H9 (cell line): ENCODE results near the gene CFAP107. TPM values are rescaled to one million over a fixed set of nuclear protein-coding genes. Genes with fewer than 3 reads are reported as not detected.

Experiments
- DNase-seq: peaks from one replicate; pipeline ENCODE4 v3.0.0-alpha.2; 2017
- H2AFZ ChIP-seq: one replicate; pipeline ENCODE4 v1.6.1; 2013; ENCODE audit warnings: mild to moderate bottlenecking, low read length, control low read depth, moderate library complexity
- H2AK5ac ChIP-seq: 2 replicates; pipeline ENCODE4 v1.6.1; 2013; ENCODE audit warnings: low read length, control low read depth, mixed read lengths; ENCODE audit not compliant: insufficient read length
- H2BK120ac ChIP-seq: one replicate; pipeline ENCODE4 v1.6.1; 2013; ENCODE audit warnings: low read depth, mild to moderate bottlenecking, low read length, control low read depth, inconsistent platforms; ENCODE audit not compliant: poor library complexity, severe bottlenecking
- H2BK12ac ChIP-seq: 2 replicates; pipeline ENCODE4 v1.6.1; 2013; ENCODE audit warnings: low read length, control low read depth, mixed read lengths, low read depth; ENCODE audit not compliant: insufficient read length
- H2BK15ac ChIP-seq: 2 replicates; pipeline ENCODE4 v1.6.1; 2013; ENCODE audit warnings: low read depth, low read length, control low read depth
- H2BK20ac ChIP-seq: one replicate; pipeline ENCODE4 v1.6.1; 2013; ENCODE audit warnings: low read depth, mild to moderate bottlenecking, low read length, control low read depth, inconsistent platforms; ENCODE audit not compliant: poor library complexity, severe bottlenecking
- H2BK5ac ChIP-seq: 2 replicates; pipeline ENCODE4 v1.6.1; 2013; ENCODE audit warnings: low read length, control low read depth, mixed read lengths; ENCODE audit not compliant: insufficient read length
- H3K14ac ChIP-seq: 2 replicates; pipeline ENCODE4 v1.6.1; 2013; ENCODE audit warnings: low read length, control low read depth; ENCODE audit not compliant: insufficient read depth
- H3K18ac ChIP-seq: 2 replicates; pipeline ENCODE4 v1.6.1; 2013; ENCODE audit warnings: low read depth, mild to moderate bottlenecking, mixed read lengths, low read length, control low read depth; ENCODE audit not compliant: insufficient read length
- H3K23ac ChIP-seq: 2 replicates; pipeline ENCODE4 v1.6.1; 2013; ENCODE audit warnings: low read length, control low read depth, mixed read lengths, low read depth; ENCODE audit not compliant: insufficient read length
- H3K23me2 ChIP-seq: 2 replicates; pipeline ENCODE4 v1.6.1; 2013; ENCODE audit warnings: low read depth, mild to moderate bottlenecking, mixed read lengths, low read length, control low read depth; ENCODE audit not compliant: insufficient read length, poor library complexity, severe bottlenecking
- H3K27ac ChIP-seq: 2 replicates; pipeline ENCODE4 v1.5.1; 2013; ENCODE audit warnings: low read length, control low read depth, mixed read lengths, low read depth; ENCODE audit not compliant: insufficient read length
- H3K27me3 ChIP-seq: 2 replicates; pipeline ENCODE4 v1.6.1; 2013; ENCODE audit warnings: low read length, control low read depth, inconsistent platforms; ENCODE audit not compliant: insufficient read depth
- H3K4ac ChIP-seq: 2 replicates; pipeline ENCODE4 v1.6.1; 2013; ENCODE audit warnings: low read depth, mild to moderate bottlenecking, control low read depth, inconsistent platforms, low read length, moderate library complexity
- H3K4me1 ChIP-seq: 2 replicates; pipeline ENCODE4 v1.6.1; 2013; ENCODE audit warnings: low read length, control low read depth, inconsistent platforms; ENCODE audit not compliant: insufficient read depth
- H3K4me2 ChIP-seq: 2 replicates; pipeline ENCODE4 v1.6.1; 2013; ENCODE audit warnings: low read length, control low read depth, mixed read lengths; ENCODE audit not compliant: insufficient read length, insufficient read depth
- H3K56ac ChIP-seq: 2 replicates; pipeline ENCODE4 v1.6.1; 2013; ENCODE audit warnings: low read depth, mild to moderate bottlenecking, mixed read lengths, low read length, control low read depth; ENCODE audit not compliant: insufficient read length
- H3K79me1 ChIP-seq: 2 replicates; pipeline ENCODE4 v1.6.1; 2013; ENCODE audit warnings: low read depth, mild to moderate bottlenecking, moderate library complexity, low read length, control low read depth, inconsistent platforms; ENCODE audit not compliant: insufficient read depth, poor library complexity, severe bottlenecking
- H3K79me2 ChIP-seq: 2 replicates; pipeline ENCODE4 v1.6.1; 2013; ENCODE audit warnings: low read length, control low read depth, inconsistent platforms; ENCODE audit not compliant: insufficient read depth
- H3K9ac ChIP-seq: 2 replicates; pipeline ENCODE4 v1.6.1; 2013; ENCODE audit warnings: low read length, control low read depth, mixed read lengths; ENCODE audit not compliant: insufficient read length; ENCODE audit errors: extremely low read depth
- H3K9me3 ChIP-seq: one replicate; pipeline ENCODE4 v1.6.1; 2013; ENCODE audit warnings: low read depth, low read length, inconsistent platforms; ENCODE audit not compliant: control insufficient read depth
- H3T11ph ChIP-seq: one replicate; pipeline ENCODE4 v1.6.1; 2013; ENCODE audit warnings: mild to moderate bottlenecking, low read length, control low read depth, inconsistent platforms
- H4K20me1 ChIP-seq: one replicate; pipeline ENCODE4 v1.6.1; 2013; ENCODE audit not compliant: control insufficient read depth, insufficient read length, insufficient read depth
- H4K5ac ChIP-seq: 2 replicates; pipeline ENCODE4 v1.6.1; 2013; ENCODE audit warnings: low read depth, mild to moderate bottlenecking, mixed read lengths, low read length, control low read depth; ENCODE audit not compliant: insufficient read length
- H4K8ac ChIP-seq: replicated peaks from 2 replicates; pipeline ENCODE4 v1.6.1; 2013; ENCODE audit warnings: low read length, control low read depth, mixed read lengths, low read depth; ENCODE audit not compliant: insufficient read length
- H4K91ac ChIP-seq: 2 replicates; pipeline ENCODE4 v1.6.1; 2013; ENCODE audit warnings: low read depth, mild to moderate bottlenecking, moderate library complexity, mixed read lengths, low read length, control low read depth; ENCODE audit not compliant: insufficient read length
- H3K27ac Mint-ChIP-seq, 3 experiments: 2 replicates in 2 of 3; 3 replicates in 1 of 3; pipeline ENCODE4 v1.8.0; 2020 to 2021; ENCODE audit warnings: mixed read lengths in 3 of 3, mild to moderate bottlenecking in 1 of 3, moderate library complexity in 1 of 3
- H3K27me3 Mint-ChIP-seq: 2 replicates; pipeline ENCODE4 v1.8.0; 2021; ENCODE audit warnings: low read depth, mild to moderate bottlenecking, moderate library complexity, mixed read lengths
- H3K36me3 Mint-ChIP-seq, 3 experiments: 2 replicates in 2 of 3; 3 replicates in 1 of 3; pipeline ENCODE4 v1.8.0; 2020 to 2021; ENCODE audit warnings: low read depth in 3 of 3, mixed read lengths in 3 of 3; ENCODE audit not compliant: insufficient read depth in 1 of 3
- H3K4me1 Mint-ChIP-seq, 2 experiments: 2 replicates each; pipeline ENCODE4 v1.8.0; 2020; ENCODE audit warnings: mixed read lengths in 2 of 2
- H3K4me3 Mint-ChIP-seq, 2 experiments: 2 replicates in 1 of 2; 3 replicates in 1 of 2; pipeline ENCODE4 v1.8.0; 2020 to 2021; ENCODE audit warnings: mild to moderate bottlenecking in 2 of 2, mixed read lengths in 2 of 2, moderate library complexity in 1 of 2
- H3K9me3 Mint-ChIP-seq, 2 experiments: 2 replicates in 1 of 2; 3 replicates in 1 of 2; pipeline ENCODE4 v1.8.0; 2020; ENCODE audit warnings: mild to moderate bottlenecking in 2 of 2, mixed read lengths in 2 of 2, moderate library complexity in 1 of 2
- CTCF ChIP-seq: fragments of 200-600 bp; sonication (generic); conservative IDR thresholded peaks from 3 replicates; pipeline ENCODE4 v1.8.0; 2021; ENCODE audit warnings: antibody characterized with exemption, mild to moderate bottlenecking
- WGBS: extraction: QIAGEN DNeasy Blood & Tissue Kit; methylation state at CpG from one replicate; pipeline ENCODE4 v1.1.7; 2013; ENCODE audit warnings: missing lambda C conversion rate, low lambda C conversion rate, mixed read lengths; ENCODE audit not compliant: insufficient read length; ENCODE audit errors: extremely low coverage; 5-methylcytosine and 5-hydroxymethylcytosine counted together
- total RNA-seq: library from RNA; stranded (reverse); gene quantifications from 2 replicates; pipeline ENCODE4 v1.2.1, GENCODE V29; 2021

CFAP107 gene
- total RNA-seq, 1 experiment from 2014 or later, result not detected

GRCh38 chr1:12706061-12706460 is 39.9 kb upstream of the CFAP107 start:
- H3K9ac ChIP-seq, result no peak overlapping the region
- H2BK120ac ChIP-seq, result no peak overlapping the region
- no peak overlapping the region for H2AFZ ChIP-seq
- no peak overlapping the region for H3K27ac Mint-ChIP-seq
- peaks cover 3 to 10% (median 4%) of the 10 kb centered on the region in 3 experiments; a peak in 4 of 7 replicates for H3K36me3 Mint-ChIP-seq
- no peak overlapping the region for H3K14ac ChIP-seq
- no peak for DNase-seq
- H3K27me3 ChIP-seq, result no peaks in the 10 kb centered on the region
- H3K18ac ChIP-seq, result no peak overlapping the region
- H4K8ac ChIP-seq, result no peak overlapping the region
- H3K9me3 ChIP-seq, result peaks cover 4% of the 10 kb centered on the region
- H3K56ac ChIP-seq, result no peak overlapping the region
- H3T11ph ChIP-seq, result no peak overlapping the region
- no CpG with 5 or more reads among the region's 3 CpGs for WGBS
- no peaks in the 10 kb centered on the region for H3K79me2 ChIP-seq
- H3K4me3 Mint-ChIP-seq, result no peak overlapping the region
- H3K23ac ChIP-seq, result no peak overlapping the region
- H4K91ac ChIP-seq, result no peak overlapping the region
- H2BK15ac ChIP-seq, result no peak overlapping the region
- no peak overlapping the region for H4K5ac ChIP-seq
- no peaks in the 10 kb centered on the region for H4K20me1 ChIP-seq
- no peaks in the 10 kb centered on the region for H3K23me2 ChIP-seq
- H2BK12ac ChIP-seq, result no peak overlapping the region
- peaks cover 1% of the 10 kb centered on the region for H3K27me3 Mint-ChIP-seq
- H3K9me3 Mint-ChIP-seq, result peaks cover 4 to 13% of the 10 kb centered on the region in 2 experiments; a peak in 4 of 5 replicates
- no peaks in the 10 kb centered on the region; the same call in 1 of the 2 replicates for H3K4me1 ChIP-seq
- H3K4ac ChIP-seq, result no peak overlapping the region
- H2BK5ac ChIP-seq, result no peak overlapping the region
- no peak overlapping the region for H2AK5ac ChIP-seq
- no peaks in the 10 kb centered on the region for H3K79me1 ChIP-seq
- no peak overlapping the region for H3K4me2 ChIP-seq
- no peak for TF ChIP-seq CTCF
- no peaks in the 10 kb centered on the region for H3K4me1 Mint-ChIP-seq
- H2BK20ac ChIP-seq, result no peak overlapping the region
- H3K27ac ChIP-seq, result no peak overlapping the region
